GM21515 (cell line): ENCODE measurements around the gene TEDC2.
"Not testable (repeated sequence)": the region's sequence is repeated elsewhere in the genome, so short reads cannot be mapped to it uniquely, and the experiment has no call there.

Source experiments
- ATAC-seq: cut with Tn5 transposase; IDR thresholded peaks from one replicate; pipeline ENCODE4 v1.9.1; 2021; ENCODE audit not compliant: unreplicated experiment

Gene TEDC2

GRCh38 chr16:2459647-2460390 is at the start of gene TEDC2:
TEDC2 (plus strand) TSS chr16:2460109; CDS start chr16:2460145, 36 bp downstream.
- peak; percentile 64 for ATAC-seq

- ATAC-seq = no peak
Observed at GRCh38 chr16:2415085-2415484, 44.8 kb upstream of the TEDC2 start.

- ATAC-seq = no peak
Observed at GRCh38 chr16:2420035-2420434, 39.9 kb upstream of the TEDC2 start.

- ATAC-seq = no peak
Observed at GRCh38 chr16:2422123-2422867, 37.6 kb upstream of the TEDC2 start.

GRCh38 chr16:2424061-2425007 is 35.6 kb upstream of the TEDC2 start:
- no peak for ATAC-seq

GRCh38 chr16:2425008-2425518 is 34.8 kb upstream of the TEDC2 start:
- ATAC-seq = no peak

GRCh38 chr16:2425825-2426430 is 34.0 kb upstream of the TEDC2 start:
- ATAC-seq = no peak

GRCh38 chr16:2426941-2427361 is 33.0 kb upstream of the TEDC2 start:
- ATAC-seq = no peak

GRCh38 chr16:2427526-2427925 is 32.4 kb upstream of the TEDC2 start:
- no peak for ATAC-seq

- ATAC-seq = no peak
Observed at GRCh38 chr16:2428051-2428783, 31.7 kb upstream of the TEDC2 start.

- ATAC-seq = no peak
Observed at GRCh38 chr16:2428784-2429033, 31.2 kb upstream of the TEDC2 start.

- ATAC-seq = peak; percentile 76
Observed at GRCh38 chr16:2429034-2429770, 30.7 kb upstream of the TEDC2 start, which contains the start of gene CCNF. CCNF (plus strand) TSS chr16:2429447; CDS start chr16:2429482, 35 bp downstream.

GRCh38 chr16:2429771-2430663 is 29.9 kb upstream of the TEDC2 start:
- ATAC-seq = peak; percentile 8

GRCh38 chr16:2432286-2432685 is 27.6 kb upstream of the TEDC2 start:
- ATAC-seq = no peak

GRCh38 chr16:2432801-2433505 is 27.0 kb upstream of the TEDC2 start:
- no peak for ATAC-seq

- ATAC-seq = not testable (repeated sequence)
Observed at GRCh38 chr16:2435236-2435635, 24.7 kb upstream of the TEDC2 start.

- ATAC-seq = no peak
Observed at GRCh38 chr16:2436110-2436509, 23.8 kb upstream of the TEDC2 start.
